Gastroesophageal sphincter (tissue), 3 donors: ENCODE measurements around the gene RIPOR2.

Experiments
- POLR2A ChIP-seq, 2 donors: fragments of 450-650 bp; IDR thresholded peaks; one replicate each; pipeline ENCODE4 v1.6.1; 2017; ENCODE audit warnings: antibody characterized with exemption in 2 of 2, mild to moderate bottlenecking in 2 of 2, moderate library complexity in 1 of 2
- TF ChIP-seq, protein P1 (sequence below), 4 experiments: fragments of 200-600 bp in 2 of 4; fragments of 450-650 bp in 2 of 4; sonication (generic) in 1 of 4; IDR thresholded peaks; one replicate each; pipeline ENCODE4 v1.5.1; 2017 to 2019; ENCODE audit warnings: antibody characterized with exemption in 4 of 4, mild to moderate bottlenecking in 2 of 4, moderate library complexity in 2 of 4

DNA sequence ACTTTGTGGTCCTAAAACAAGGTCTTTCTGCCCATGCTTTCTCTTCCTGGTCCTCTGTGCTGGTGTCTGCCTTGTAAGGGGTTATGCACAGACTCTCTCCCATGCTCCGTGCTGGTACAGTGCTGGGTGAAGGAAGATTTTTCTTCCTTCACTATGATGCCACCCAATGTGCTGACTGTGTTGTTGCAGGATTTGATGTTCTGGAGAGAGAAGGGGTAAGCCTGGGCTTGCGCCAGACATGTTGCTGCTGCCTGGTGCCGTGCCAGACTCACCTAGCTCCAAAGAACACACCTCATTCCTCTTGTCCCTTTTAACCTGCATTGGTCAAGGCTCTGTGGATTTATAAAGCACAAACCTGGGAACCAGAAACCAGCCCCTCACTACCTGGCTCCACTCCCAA lies 108.6 kb downstream of the RIPOR2 start:
- TF ChIP-seq, protein P1, sequence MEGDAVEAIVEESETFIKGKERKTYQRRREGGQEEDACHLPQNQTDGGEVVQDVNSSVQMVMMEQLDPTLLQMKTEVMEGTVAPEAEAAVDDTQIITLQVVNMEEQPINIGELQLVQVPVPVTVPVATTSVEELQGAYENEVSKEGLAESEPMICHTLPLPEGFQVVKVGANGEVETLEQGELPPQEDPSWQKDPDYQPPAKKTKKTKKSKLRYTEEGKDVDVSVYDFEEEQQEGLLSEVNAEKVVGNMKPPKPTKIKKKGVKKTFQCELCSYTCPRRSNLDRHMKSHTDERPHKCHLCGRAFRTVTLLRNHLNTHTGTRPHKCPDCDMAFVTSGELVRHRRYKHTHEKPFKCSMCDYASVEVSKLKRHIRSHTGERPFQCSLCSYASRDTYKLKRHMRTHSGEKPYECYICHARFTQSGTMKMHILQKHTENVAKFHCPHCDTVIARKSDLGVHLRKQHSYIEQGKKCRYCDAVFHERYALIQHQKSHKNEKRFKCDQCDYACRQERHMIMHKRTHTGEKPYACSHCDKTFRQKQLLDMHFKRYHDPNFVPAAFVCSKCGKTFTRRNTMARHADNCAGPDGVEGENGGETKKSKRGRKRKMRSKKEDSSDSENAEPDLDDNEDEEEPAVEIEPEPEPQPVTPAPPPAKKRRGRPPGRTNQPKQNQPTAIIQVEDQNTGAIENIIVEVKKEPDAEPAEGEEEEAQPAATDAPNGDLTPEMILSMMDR (IDR thresholded peaks at IDR 0.05), result no peak
- TF ChIP-seq POLR2A (IDR thresholded peaks at IDR 0.05), result no peak
